HL-60 (cell line): Measurements from ENCODE around the gene RIPK4.

Experiments used
- CTCF ChIP-seq: IDR thresholded peaks from one replicate; pipeline ENCODE4 v1.5.1; 2011; ENCODE audit warnings: low read length, control low read depth, inconsistent platforms; ENCODE audit not compliant: insufficient read depth
- POLR2AphosphoS5 ChIP-seq: IDR thresholded peaks from 2 replicates; pipeline ENCODE4 v1.6.1; 2012; ENCODE audit warnings: low read depth

DNA sequence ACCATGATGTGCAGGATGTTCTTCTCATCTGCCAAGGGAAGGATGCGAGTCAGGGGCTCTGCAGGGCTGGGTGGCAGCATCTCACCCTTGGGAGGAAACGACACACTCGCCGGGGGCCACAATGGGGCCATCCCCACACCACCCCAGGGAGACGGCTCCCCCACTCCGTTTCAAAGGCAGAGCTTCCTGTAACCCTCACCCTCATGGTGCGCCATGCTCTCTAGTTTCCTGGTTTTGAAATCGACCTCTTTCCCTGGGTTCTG lies 20.2 kb downstream of the RIPK4 start:
- TF ChIP-seq CTCF (no peak), POLR2AphosphoS5 (no peak)
